BE2C (cell line): ENCODE measurements around the gene UGT2A2.

Experiments used
- DNase-seq: peaks from one replicate; pipeline ENCODE4 v3.0.0-alpha.2; 2020
- H3K27me3 ChIP-seq: fragments of 250-450 bp; sonication (Bioruptor Pico); 2 replicates; pipeline ENCODE4 v1.5.1; 2020; ENCODE audit warnings: mild to moderate bottlenecking
- H3K36me3 ChIP-seq: fragments of 250-450 bp; sonication (Bioruptor Pico); 2 replicates; pipeline ENCODE4 v1.5.1; 2020; ENCODE audit warnings: mild to moderate bottlenecking
- H3K4me1 ChIP-seq: fragments of 250-450 bp; sonication (Bioruptor Pico); 2 replicates; pipeline ENCODE4 v1.5.1; 2020
- H3K4me3 ChIP-seq: 2 replicates; pipeline ENCODE4 v1.5.1; 2011; ENCODE audit warnings: low read depth, low read length
- H3K9me3 ChIP-seq: fragments of 250-450 bp; sonication (Bioruptor Pico); 2 replicates; pipeline ENCODE4 v1.5.1; 2020
- CTCF ChIP-seq: IDR thresholded peaks from 2 replicates; pipeline ENCODE4 v1.5.1; 2012; ENCODE audit warnings: mild to moderate bottlenecking, low read depth, low read length

Gene UGT2A2

GRCh38 chr4:69653147-69653546 lies 13.7 kb upstream of the UGT2A2 start, which contains the start of gene UGT2A1:
Gene UGT2A1 (minus strand): TSS chr4:69653247. CDS start chr4:69647644, 5,603 bp downstream.
- Histone ChIP-seq H3K9me3 (no peaks in the 10 kb centered on the region), H3K4me1 (peaks cover 13% of the 10 kb centered on the region), H3K36me3 (no peaks in the 10 kb centered on the region), H3K4me3 (no peak within 1 kb of the TSS), H3K27me3 (no peaks in the 10 kb centered on the region)
- TF ChIP-seq CTCF, result no peak
- DNase-seq, result no peak

- DNase-seq, result no peak
- H3K4me3 ChIP-seq, result no peak overlapping the region
- H3K27me3 ChIP-seq, result no peaks in the 10 kb centered on the region
- no peaks in the 10 kb centered on the region for H3K36me3 ChIP-seq
- no peak for TF ChIP-seq CTCF
- H3K4me1 ChIP-seq, result peaks cover 13% of the 10 kb centered on the region
- no peaks in the 10 kb centered on the region for H3K9me3 ChIP-seq
These were observed 11.4 kb upstream of the UGT2A2 start for GRCh38 chr4:69650872-69651271.

- H3K4me1 ChIP-seq, result peaks cover 13% of the 10 kb centered on the region
- TF ChIP-seq CTCF, result no peak
- H3K4me3 ChIP-seq, result no peak overlapping the region
- no peaks in the 10 kb centered on the region for H3K27me3 ChIP-seq
- DNase-seq, result peak; percentile 61
- H3K36me3 ChIP-seq, result no peaks in the 10 kb centered on the region
- H3K9me3 ChIP-seq, result no peaks in the 10 kb centered on the region
These were observed 10.2 kb upstream of the UGT2A2 start for GRCh38 chr4:69649629-69650028.

GRCh38 chr4:69649207-69649606 lies 9.8 kb upstream of the UGT2A2 start:
- Histone ChIP-seq H3K36me3 (no peaks in the 10 kb centered on the region), H3K4me3 (no peak overlapping the region), H3K27me3 (no peaks in the 10 kb centered on the region), H3K4me1 (peaks cover 13% of the 10 kb centered on the region), H3K9me3 (no peaks in the 10 kb centered on the region)
- no peak for TF ChIP-seq CTCF
- DNase-seq, result no peak

- H3K4me3 ChIP-seq, result no peak overlapping the region
- no peaks in the 10 kb centered on the region for H3K27me3 ChIP-seq
- H3K9me3 ChIP-seq, result no peaks in the 10 kb centered on the region
- TF ChIP-seq CTCF, result no peak
- H3K36me3 ChIP-seq, result no peaks in the 10 kb centered on the region
- H3K4me1 ChIP-seq, result no peaks in the 10 kb centered on the region; the same call in 1 of the 2 replicates
- DNase-seq, result no peak
These were observed 3.5 kb upstream of the UGT2A2 start for GRCh38 chr4:69642961-69643360.

- H3K27me3 ChIP-seq, result no peaks in the 10 kb centered on the region
- no peaks in the 10 kb centered on the region for H3K4me1 ChIP-seq
- no peak for TF ChIP-seq CTCF
- no peak overlapping the region for H3K4me3 ChIP-seq
- no peaks in the 10 kb centered on the region for H3K9me3 ChIP-seq
- no peak for DNase-seq
- H3K36me3 ChIP-seq, result no peaks in the 10 kb centered on the region
These were observed 847 bp upstream of the UGT2A2 start for GRCh38 chr4:69640289-69640688.
